Stomach (tissue), 4 donors: ENCODE results near the gene TNNI2.

Experiments used
- CTCF ChIP-seq, 7 experiments: fragments of 450-650 bp in 4 of 7; fragments of 200-600 bp in 3 of 7; sonication (generic) in 3 of 7; IDR thresholded peaks; one replicate each; pipeline ENCODE4 v1.5.1; 2016 to 2019; ENCODE audit warnings: antibody characterized with exemption in 7 of 7, control low read depth in 2 of 7, mild to moderate bottlenecking in 1 of 7
- POLR2A ChIP-seq, 4 donors: fragments of 450-650 bp; IDR thresholded peaks; one replicate each; pipeline ENCODE4 v1.6.1; 2016; ENCODE audit warnings: antibody characterized with exemption in 4 of 4, control low read depth in 2 of 4, mild to moderate bottlenecking in 1 of 4, moderate library complexity in 1 of 4
- POLR2AphosphoS5 ChIP-seq, 3 donors: sonication (generic); formaldehyde crosslinking; IDR thresholded peaks; one replicate each; pipeline ENCODE4 v1.6.1; 2016; ENCODE audit warnings: antibody characterized with exemption in 3 of 3

- TF ChIP-seq CTCF (IDR thresholded peaks at IDR 0.05), result no peak
- no peak for TF ChIP-seq POLR2A (IDR thresholded peaks at IDR 0.05)
- no peak for TF ChIP-seq POLR2AphosphoS5 (IDR thresholded peaks at IDR 0.05)
Observed at GRCh38 chr11:1797391-1798125, 41.2 kb upstream of the TNNI2 start.
